ENCODE results near the gene STARD10. TPM values are rescaled to one million over a fixed set of nuclear protein-coding genes. Genes with fewer than 3 reads are reported as not detected.

Gene STARD10
- total and polyA plus RNA-seq, 4 donors = 70.5 to 328 (median 232) TPM

DNA sequence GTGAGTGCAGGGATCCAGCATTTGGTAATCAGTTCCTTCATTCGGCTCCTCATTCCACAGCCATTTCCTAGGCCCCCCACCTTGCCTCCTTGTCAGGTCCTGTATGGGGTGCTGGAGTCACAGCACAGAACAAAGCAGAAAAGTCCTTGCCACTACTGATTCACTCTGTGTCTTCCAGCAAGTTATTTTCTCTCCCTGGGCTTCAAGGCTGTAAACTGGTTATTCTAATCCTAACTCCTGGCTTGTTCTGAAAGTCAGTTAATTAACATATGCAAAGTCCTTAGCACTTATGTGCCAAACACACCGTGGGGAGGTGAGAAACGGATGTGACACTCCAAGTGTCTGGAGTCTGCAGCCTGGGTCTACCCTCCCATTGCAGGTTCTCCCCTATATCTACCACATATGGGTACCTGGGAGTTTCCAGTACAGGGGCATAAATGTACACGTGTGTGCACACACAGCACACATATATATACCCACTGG lies 89.0 kb downstream of the STARD10 start (continued):
- TF ChIP-seq REST (IDR thresholded peaks at IDR 0.05) = no peak

Small RNA genes lying within 50 kb of the gene (small RNA-seq; reads per million reads assigned to genes)
- gene MIR4692 (not detected), gene RF00019 (not detected)

Other genes starting within 250 kb of the STARD10 start
- 10 to 100 TPM in 1 of 2 donors, 1 to 10 TPM in 1; 9.3 to 32.8 TPM for gene PDE2A, start 119.6 kb downstream of the STARD10 start, total RNA-seq
- gene PDE2A, start 119.6 kb downstream of the STARD10 start, polyA plus RNA-seq = 10 to 100 TPM in 1 of 2 donors, 1 to 10 TPM in 1; 4.3 to 16.6 TPM
- gene ARAP1, start 41.6 kb downstream of the STARD10 start, total RNA-seq = 10 to 100 TPM; 59.8 to 77.8 TPM
- gene ARAP1, start 41.6 kb downstream of the STARD10 start, polyA plus RNA-seq = 10 to 100 TPM; 14.4 to 27.2 TPM
- gene ATG16L2, start 20.4 kb upstream of the STARD10 start, total RNA-seq = 10 to 100 TPM in 1 of 2 donors, 1 to 10 TPM in 1; 5.7 to 17.8 TPM
- 1 to 10 TPM; 4.7 to 9.0 TPM for gene ATG16L2, start 20.4 kb upstream of the STARD10 start, polyA plus RNA-seq